Stimulated activated CD4-positive, alpha-beta T cell treated with anti-CD3 and anti-CD28 coated beads, Interleukin-2, amount 100 ng/mL, for 48 hours (primary cell): Measurements from ENCODE around the gene EPHA7.

ENCODE experiments used
- DNase-seq, 2 donors: peaks; one replicate each; pipeline ENCODE4 v3.0.0-alpha.2; 2020

Gene EPHA7

DNA sequence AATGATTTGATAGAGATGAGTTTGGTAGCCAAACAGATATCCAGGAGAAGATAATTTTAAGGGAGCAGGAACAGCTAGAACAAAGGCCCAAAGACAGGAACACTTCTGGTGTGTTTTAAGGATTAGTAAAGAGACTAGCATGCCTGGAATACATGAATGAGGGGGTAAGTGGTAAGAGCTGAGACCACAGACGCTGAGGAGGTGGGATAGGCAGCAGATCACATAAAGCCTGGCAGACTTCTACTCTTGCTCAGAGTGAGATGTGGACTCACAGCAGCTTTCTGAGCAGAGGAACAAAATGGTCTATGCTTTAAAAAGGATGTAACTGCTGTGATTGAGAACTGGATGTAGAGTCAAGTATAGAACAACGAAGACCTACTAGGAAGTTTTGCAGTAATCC lies 100.1 kb downstream of the EPHA7 start:
- DNase-seq = no peak

DNA sequence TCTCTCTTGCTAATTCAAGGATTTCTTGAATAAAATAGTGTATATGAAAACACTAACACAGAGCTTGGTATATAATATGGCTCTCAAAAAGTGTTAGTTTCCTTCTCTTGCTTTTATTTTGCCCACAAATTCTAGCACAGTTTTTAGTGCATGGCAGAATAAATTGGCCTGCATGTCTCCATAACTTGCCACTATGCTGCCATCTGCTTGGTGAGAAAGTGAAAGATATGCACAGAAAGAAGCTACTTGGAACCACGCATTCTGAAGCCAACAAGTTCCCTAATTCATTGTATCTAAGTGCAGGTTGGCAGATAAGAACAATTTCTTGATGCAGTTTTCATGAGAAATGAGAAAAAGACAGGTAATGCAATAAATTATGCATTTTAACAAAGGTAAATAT lies 101.2 kb downstream of the EPHA7 start:
- no peak for DNase-seq

DNA sequence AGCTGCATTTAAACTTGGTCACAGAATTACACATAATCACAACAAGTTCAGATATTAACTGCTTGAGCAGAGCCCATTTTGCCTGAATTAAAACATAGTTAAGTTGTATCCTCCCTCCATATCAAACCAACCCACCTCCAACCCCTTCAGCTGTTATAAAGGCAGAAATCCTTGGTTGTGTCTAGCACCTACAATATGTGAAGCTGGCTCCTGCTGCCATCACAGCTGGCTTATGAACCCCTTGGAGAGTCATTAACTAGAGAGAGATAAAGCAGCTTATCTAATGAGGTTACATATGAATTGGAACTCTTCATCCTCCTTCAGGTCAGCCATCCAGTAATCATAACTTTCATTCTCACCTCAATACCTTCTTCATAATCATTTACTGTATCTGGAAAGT lies 101.8 kb downstream of the EPHA7 start:
- DNase-seq = no peak

DNA sequence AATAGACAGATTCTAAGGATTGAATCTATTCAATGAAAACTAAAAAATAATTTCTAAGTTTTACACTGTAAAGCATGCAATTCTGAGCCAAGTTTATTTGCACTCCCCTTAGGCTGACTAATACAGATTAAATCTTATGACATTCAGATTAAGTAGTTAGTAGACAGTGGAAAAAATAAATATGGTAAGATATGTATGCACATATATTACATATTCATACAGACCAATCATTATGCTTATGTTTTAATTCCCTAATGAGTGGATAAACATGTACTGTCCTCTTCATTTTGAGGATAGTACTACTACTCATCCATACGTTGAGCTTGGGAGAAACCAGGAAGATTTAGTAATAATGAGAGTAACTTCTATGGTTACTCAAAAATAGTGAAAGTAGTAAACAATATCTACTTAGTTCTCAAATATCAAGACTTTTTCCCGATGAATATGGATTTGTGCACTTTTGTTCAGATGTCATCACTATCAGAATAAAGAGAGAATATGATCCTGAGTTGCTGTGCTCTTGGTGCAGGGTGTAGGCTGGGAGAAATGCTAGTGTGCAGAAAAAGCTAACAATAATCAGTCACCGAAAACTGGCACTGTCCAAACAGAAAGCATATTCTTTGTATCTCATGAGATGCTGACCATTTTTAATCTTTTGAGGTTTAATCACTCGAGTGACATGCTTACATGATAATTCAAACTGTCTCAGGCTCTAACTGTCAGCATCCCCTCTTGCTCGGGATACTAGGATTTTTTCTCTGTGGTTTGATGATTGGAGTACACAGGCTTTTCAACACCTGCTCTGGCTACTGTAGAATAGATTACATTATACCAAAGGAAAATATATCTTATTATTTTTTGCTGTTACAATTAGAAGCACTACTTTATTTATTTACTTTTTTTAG lies 111.6 kb downstream of the EPHA7 start:
- DNase-seq = no peak

DNA sequence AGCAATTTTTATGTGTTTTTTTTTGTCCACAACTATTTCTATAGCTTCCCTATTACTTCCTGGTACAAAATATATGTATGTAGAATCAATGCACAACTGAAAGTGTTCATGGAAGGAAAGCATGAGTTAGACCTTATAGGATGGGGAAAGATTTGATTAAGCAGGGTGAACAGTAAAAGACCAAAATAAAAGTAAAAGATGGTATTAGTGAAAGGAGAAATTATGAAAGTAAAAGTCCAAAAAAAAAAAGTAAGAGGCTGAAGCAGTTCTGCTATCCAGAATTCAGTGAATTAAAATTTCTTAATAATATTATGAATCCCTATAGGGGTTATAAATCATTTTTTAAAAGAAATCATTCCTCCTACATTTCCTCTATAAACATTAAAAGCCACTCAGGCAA lies 114.3 kb downstream of the EPHA7 start:
- DNase-seq = no peak

DNA sequence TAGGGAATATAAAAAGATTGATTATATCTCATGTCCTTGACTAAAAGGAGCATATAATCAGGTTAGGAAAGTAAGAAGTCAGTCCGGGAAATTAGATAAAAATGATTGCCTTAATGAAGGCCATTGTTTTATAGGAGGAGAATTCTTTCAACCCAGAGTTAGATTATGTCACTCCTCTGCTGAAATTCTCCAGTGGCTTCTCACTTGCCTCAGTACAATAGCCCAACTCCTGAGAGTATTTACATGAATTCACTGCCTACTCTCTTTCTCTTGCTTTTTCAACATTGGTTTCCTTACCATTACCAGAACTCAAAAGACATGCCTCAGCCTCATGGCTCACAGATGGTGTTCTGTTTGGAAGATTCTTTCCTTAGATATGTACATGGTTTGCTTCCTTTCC lies 114.9 kb downstream of the EPHA7 start:
- no peak for DNase-seq

DNA sequence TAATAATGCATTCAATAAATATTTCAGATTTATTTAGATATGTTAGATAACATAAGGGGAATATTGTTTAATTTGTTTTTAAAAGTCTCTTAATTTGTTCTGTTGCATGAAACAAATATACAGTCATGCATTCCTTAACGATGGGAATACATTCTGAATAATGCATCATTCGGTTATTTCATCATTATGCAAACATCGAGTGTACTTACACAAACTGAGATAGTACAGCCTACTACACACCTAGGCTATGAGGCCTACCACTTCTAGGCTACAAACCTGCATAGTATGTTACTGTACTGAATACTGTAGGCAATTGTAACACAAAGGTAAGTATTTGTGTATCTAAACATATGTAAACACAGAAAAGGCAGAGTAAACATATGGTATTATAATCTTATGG lies 118.7 kb downstream of the EPHA7 start:
- DNase-seq = no peak

DNA sequence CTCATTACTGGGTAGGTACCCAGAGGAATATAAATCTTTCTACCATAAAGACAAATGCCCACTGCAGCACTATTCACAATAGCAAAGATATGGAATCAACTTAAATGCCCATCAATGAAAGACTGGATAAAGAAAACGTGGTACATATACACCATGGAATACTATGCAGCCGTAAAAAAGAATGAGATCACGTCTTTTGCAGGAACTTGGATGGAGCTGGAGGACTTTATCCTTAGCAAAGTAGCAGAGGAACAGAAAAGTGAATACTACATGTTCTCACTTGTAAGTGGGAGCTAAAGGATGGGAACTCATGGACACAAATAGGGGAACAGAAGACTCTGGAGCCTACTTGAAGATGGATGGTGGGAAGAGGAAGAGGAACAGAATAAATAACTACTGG lies 119.7 kb downstream of the EPHA7 start:
- DNase-seq = no peak

DNA sequence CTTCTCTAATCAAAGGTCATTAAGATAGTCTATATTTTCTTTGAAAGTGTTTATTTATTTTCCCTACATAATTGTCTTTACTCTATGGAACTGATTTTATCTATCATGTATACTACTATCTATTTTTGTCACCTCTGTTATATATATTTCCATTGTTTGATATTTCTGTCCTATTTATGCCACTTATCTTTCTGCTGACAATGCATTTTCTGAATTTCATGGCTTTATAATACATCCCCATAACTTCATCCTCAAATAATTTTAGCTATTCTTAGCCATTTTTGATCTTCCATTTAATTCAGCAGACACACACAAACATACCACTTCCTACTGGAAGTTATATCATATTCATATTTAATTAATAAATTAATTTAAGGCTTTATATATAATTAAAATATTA lies 123.7 kb downstream of the EPHA7 start:
- DNase-seq = no peak

DNA sequence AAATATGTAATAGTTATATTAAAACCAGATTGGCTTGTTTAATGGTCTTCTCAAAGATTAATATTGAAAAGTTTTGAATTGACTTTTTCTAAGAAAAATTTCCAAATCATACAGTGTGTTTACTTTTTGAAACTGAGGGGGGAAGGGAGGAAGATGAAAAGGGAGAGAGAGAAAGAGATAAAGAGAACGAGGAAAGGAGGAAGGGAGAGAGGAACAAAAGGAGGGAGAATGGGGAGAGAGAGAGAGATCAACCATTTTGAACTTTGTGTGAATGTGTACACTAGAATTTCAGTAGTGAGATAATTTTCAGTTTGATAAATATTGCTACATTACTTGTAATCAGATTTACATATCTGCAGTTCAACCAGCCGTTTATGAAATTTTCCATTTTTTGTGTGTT lies 124.5 kb downstream of the EPHA7 start:
- DNase-seq = no peak

DNA sequence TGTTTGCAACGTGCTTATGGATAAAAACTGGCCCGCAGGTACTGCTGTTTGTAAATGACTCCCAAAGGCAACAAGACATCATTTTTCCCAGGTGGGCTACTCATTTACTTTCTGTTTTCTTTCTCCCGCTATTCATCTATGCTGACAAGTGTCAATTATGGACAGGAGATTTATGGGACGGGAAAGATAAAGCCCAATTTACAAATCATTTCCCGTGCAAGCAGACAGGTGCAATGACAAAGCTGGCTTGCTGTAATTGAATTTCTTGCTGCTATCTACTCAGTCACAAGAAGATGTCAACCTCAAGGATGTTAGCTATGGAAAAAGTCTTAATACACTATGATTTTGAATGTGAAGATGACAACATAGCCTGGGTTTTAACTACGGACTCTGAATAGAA lies 125.5 kb downstream of the EPHA7 start:
- DNase-seq = no peak

DNA sequence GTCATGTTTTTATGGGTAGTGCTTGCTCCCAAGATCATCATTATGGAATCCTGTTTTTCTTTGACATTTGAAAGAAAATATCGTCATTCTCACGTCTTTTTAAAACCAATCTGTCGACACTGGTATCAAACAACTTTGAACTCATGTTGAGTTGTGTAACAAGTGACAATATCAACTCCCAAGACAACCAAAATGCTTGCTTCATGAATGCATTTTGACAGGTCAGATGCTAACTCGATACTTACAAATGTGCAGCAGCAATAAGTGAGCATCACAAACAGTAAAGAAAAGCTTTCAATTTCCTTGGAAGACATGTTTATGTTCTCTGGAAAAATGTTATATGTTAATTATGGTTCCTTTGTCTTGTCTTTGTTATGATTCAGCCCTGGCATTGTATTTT lies 125.9 kb downstream of the EPHA7 start:
- no peak for DNase-seq

DNA sequence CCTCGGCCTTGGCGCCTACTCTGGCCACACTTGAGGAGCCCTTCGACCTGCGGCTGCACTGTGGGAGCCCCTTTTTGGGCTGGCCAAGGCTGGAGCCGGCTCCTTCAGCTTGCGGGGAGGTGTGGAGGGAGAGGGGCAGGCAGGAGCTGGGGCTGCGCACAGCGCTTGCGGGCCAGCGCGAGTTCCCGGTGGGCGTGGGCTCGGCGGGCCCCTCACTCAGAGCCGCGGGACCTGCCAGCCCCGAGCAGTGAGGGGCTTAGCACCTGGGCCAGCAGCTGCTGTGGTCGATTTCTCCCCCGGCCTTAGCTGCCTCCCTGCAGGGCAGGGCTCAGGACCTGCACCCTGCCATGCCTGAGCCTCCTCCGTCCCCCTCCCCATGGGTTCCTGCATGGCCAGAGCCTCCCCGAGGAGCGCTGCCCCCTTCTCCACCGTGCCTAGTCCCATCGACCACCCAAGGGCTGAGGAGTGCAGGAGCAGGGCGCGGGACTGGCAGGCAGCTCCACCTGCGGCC lies 136.8 kb downstream of the EPHA7 start:
- no peak for DNase-seq

DNA sequence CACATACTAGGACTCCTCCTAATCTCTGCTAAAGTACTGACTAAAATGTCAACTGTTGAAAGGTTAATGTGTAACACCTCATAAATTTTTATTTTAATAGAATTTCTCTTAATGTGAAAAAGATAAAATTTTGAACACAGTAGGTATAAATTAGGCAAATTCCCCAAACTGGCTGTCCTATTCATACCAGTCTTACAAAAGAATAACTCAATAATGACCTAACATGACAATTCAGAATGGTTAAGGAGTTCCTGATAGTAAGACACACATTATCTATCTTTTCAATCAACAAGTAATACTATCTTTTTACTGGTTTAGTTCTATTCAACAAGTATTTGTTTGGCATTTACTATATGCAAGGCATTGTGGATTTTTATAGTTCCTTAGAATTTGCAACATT lies 141.1 kb downstream of the EPHA7 start:
- no peak for DNase-seq

DNA sequence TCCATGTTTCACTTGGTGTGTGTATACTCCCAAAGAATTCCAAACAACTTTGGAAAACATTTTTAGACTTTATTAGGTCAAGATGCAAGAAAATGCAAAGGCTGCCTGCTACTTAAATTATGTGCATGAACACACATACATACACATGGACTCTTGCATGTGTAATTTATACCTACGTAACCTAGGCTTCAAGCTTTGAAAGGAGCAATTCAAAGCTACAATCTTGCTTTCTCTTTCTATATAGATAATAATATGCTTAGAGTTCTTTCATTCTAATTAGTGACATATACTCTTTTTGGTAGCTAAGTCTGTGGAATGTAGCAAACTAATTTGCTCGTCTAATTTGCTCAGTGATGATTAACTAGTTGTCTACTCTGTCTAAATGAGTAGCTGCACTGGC lies 146.5 kb downstream of the EPHA7 start:
- DNase-seq = no peak

DNA sequence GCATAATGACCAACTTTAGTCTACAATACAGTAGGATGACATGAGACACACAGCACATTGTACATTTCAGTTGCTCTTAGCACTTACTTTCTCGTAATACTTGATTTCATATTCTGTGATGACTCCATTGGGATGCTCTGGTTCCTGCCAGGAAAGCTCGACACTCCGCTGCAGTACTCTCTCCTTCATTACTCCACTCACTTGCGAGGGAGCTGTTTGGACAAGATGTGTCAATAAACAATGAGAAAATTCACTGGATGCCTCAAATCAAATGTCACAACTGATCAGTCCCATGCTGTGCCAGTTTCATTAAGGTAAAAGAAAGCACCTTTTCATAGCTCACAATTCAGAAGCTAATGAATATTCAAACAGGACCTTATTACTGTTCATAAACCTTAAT lies 147.1 kb downstream of the EPHA7 start:
- no peak for DNase-seq

DNA sequence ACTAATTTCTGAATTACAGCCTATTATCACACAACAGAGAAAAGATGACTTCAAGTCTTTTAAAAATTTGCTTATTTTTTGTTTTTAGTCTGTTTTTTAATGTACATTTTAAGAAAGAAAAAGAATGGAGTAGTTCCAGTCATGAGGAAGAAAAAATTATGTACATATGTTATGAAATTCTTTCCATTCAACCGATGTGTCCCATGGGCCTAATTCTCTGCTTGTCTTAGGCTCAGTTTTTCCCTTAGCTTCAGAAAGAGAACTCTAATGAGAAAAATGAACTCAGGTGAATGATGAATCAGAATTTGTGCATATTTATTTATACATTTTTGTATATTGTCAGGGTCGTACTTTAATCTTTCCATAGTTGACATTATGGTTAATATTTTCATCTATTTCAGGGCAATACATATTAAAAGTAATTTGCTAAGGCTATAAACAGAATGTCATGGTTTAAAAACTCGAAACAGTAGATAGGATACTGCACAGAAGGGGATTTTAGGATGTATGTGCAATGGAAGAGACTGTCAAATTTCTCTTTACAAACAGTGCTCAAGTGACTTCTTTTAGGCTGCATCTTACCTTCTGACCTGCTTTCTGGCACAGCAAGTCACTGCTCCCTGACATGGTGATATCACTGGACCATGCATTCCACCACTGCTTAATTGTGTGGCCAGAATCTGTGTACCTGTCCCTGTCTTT lies 153.1 kb downstream of the EPHA7 start:
- no peak for DNase-seq

DNA sequence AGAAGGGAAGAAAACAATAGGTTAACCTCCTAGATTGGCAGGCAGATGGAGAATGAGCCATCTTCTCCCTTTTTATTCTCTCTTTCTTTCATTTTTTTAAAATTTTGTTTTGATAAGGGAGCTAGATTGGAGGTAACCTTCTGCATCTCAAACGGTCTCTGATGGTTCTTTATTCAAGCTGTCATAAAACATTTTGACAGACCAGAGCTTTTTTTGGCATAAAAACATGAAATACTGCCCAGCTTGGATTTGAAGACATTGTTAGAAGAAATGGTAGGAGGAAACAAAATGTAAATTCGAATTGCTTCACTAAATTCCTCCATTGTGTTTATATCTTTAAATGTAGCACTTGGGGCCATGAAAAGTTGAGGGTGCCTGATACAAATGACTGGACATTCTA lies 158.5 kb downstream of the EPHA7 start:
- DNase-seq = no peak

DNA sequence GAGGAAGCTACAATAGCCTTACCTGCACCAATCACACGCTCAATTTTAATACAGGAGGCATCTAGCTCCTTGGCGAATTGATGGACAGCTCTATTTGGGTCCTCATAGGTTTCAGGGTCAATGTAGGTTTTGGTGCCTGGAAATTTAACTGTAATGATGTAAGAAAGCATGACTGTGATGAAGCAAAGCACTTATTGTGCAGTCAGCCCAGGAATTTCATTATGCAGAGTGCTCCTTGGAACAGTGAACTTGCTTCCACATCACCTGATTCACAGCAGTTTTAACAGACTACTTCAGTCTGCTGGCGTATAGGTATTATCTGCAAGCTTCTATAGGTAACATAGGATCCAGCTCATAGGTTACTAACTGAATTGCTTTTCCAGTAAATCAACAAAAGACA lies 160.0 kb downstream of the EPHA7 start:
- DNase-seq = no peak

DNA sequence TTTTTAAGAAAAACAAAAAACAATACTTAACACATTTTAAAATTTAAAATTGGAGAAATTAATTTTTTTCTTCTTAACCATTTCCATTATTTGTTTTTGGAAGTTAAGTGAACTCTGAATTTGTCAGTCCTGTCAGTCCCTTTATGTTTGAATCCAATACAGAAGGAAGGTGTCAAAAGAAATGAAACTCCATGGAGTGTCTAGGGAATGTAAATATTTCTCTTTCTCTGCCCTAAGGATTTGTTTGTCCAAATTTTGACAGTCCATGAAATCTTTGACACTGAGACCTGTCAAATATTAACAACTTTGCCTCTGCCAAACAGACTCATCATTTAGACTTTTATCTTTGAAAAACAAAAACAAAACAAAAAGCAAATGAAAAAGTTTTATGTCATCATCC lies 166.4 kb downstream of the EPHA7 start:
- DNase-seq = no peak

DNA sequence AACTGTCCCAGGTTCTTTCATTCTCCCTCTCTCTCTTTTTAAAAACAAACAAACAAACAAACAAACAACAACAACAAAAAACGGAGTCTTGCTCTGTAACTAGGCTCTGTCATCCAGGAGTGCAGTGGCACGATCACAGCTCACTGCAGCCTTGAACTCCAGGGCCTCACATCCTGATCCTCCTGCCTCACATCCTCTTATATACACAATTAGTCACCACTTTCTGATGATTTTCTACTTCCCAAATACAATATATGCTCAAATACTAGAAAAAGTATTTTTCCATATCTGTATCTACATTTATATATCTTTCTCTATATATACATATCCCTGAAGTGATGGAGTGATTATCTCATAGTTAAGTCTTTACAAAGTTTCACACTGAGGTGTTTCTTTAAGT lies 170.7 kb downstream of the EPHA7 start:
- DNase-seq = no peak

DNA sequence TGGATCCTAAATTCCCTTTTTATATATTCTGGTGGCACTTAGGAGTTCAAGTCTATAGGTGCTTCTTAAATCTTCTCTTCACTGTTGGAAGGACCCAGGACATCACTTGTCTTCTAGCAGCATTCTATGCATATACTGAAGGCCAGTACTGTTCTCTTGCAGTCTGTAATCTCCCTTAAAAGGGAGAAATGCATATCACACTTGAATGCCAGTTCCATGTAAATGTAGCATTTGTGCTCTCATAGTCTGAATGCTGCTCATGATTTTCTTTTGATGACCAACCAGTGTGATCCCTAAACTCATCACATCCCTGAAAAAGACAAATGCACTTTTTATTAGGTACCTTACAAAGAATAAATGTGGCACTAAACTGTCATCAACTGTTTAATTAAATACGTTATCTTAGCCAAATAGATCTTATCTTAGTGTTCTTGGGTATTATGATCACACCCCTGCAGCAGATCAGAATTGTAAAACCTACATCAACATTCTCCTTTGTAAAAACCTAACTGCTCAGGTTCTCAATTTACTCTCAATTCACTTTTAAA lies 176.1 kb downstream of the EPHA7 start:
- DNase-seq = no peak

DNA sequence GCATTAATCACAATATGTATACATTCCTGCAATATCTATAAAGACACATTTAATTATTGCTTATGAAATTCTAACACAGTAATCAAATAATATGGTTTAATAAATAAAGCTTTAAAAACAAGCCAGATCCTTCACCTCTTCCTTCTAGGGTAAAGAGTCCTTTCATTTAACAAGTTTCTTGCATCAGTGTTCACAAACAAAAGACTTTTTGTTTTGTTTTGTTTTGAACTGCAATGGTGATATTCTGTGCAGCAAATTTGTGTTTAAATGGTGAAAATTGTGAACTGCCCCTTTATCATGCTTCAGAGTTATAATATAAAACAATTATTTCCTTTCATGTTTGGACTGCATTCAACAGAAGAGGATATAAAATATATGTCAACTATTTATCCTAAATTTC lies 177.3 kb downstream of the EPHA7 start:
- DNase-seq = no peak

DNA sequence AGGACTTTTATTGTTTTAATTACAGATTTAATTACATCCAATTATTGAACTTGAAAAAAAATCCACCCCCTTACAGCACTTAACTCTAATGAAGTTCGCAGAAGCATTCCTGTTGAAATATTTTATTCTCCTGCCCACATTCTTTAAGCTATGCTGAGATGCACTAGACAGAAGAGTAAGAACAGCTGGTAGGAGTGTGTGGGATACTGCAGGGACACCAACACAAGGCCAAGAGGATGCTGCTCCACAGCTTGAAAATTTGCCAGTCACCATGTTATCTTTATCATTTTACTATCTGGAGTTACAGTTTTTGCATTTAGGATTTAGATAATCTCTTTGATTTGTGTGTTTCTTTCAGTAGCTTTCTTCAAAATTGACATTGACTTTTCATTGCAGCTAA lies 180.7 kb downstream of the EPHA7 start:
- DNase-seq = no peak
